ENCODE results near the gene MAGI3. TPM values are rescaled to one million over a fixed set of nuclear protein-coding genes. Genes with fewer than 3 reads are reported as not detected.

MAGI3 gene
- total RNA-seq, 1 experiment from 2014 or later: 27.6 TPM

DNA sequence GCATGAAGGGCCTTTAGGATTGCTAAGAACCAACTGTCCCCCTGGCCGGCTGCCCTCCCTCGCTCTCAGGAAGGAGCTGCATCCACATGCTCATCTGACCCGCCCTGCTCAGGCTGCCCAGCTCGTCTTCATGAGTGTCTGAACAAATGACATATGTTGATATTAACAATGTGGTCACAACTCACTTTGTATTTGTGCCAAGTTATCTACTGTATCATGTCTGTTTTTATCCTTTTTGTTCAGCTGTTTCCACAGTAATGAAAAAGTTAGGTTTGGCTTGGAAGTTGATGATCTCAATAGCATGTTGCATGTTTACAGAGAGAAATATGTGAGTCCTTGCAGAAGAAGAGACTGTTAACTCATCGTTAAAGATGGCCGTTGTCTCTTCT lies 293.8 kb downstream of the MAGI3 start:
- intact Hi-C loops (cut with micrococcal nuclease; ENCODE audit: unreplicated experiment): no loop called here
- Mint-ChIP-seq H3K27me3 (ENCODE audit: insufficient read depth, unreplicated experiment) (no peaks in the 10 kb centered on the region), H3K27ac (ENCODE audit: unreplicated experiment) (no peak overlapping the region), H3K9me3 (ENCODE audit: unreplicated experiment) (no peaks in the 10 kb centered on the region), H3K4me3 (ENCODE audit: unreplicated experiment) (no peak overlapping the region), H3K36me3 (ENCODE audit: insufficient read depth, unreplicated experiment) (peaks cover 46% of the 10 kb centered on the region), H3K4me1 (ENCODE audit: low read depth, unreplicated experiment) (no peaks in the 10 kb centered on the region)
- TF ChIP-seq, protein P1, sequence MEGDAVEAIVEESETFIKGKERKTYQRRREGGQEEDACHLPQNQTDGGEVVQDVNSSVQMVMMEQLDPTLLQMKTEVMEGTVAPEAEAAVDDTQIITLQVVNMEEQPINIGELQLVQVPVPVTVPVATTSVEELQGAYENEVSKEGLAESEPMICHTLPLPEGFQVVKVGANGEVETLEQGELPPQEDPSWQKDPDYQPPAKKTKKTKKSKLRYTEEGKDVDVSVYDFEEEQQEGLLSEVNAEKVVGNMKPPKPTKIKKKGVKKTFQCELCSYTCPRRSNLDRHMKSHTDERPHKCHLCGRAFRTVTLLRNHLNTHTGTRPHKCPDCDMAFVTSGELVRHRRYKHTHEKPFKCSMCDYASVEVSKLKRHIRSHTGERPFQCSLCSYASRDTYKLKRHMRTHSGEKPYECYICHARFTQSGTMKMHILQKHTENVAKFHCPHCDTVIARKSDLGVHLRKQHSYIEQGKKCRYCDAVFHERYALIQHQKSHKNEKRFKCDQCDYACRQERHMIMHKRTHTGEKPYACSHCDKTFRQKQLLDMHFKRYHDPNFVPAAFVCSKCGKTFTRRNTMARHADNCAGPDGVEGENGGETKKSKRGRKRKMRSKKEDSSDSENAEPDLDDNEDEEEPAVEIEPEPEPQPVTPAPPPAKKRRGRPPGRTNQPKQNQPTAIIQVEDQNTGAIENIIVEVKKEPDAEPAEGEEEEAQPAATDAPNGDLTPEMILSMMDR (IDR thresholded peaks at IDR 0.05; ENCODE audit: insufficient read depth in 1 of 2, low read depth in 1 of 2, low read length in 1 of 2, severe bottlenecking in 1 of 2, unreplicated experiment in 1 of 2): no peak
- no peak for DNase-seq
- no peaks in the 10 kb centered on the region for H3K9me3 ChIP-seq
- no peaks in the 10 kb centered on the region for H3K36me3 ChIP-seq (ENCODE audit: control insufficient read depth, insufficient read depth, low read length)
- H3K27me3 ChIP-seq (replicated peaks; ENCODE audit: control insufficient read depth, insufficient read depth, low read length): no peaks in the 10 kb centered on the region
- ChIA-PET POLR2A (no interaction called here), CTCF (no interaction called here)
- no peak overlapping the region for H3K4me3 ChIP-seq (ENCODE audit: low read depth, low read length)
- no peaks in the 10 kb centered on the region for H3K4me1 ChIP-seq
- BruUV-seq (replicated peaks): no TSS peak

DNA sequence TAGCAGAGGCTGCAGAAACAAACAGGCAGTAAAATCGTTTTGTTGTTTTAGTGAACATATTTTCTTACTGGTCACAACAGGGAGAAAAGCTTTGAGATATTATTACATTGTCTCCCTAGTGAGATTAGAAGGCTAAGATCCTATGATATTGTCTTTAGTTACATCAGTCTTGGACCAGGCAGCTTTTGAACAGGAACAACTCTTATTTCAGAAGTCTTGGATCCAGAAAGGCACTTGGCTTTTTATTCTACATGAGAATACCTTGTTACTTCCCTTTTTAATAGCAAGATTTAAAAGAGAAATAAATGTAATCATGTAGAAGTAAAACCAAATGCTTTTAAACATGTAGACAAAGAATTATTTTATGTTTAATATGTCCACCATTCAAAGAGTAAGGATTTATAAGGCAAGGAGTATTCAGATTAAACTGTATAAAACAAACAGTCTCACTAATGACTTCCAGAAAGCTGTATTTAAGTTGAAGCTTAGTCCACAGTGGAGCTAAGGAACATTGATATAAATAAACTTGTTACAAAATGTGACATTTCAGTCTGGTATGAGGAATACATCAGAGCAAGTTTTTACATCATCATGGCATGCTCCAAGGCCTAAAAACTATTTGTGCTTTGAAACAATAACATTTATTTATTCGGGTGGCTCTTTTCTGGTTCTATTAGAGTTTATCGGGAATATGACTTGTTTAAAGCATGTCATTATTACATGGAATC lies 296.7 kb downstream of the MAGI3 start:
- Mint-ChIP-seq H3K4me1 (ENCODE audit: low read depth, unreplicated experiment) (no peaks in the 10 kb centered on the region), H3K27me3 (ENCODE audit: insufficient read depth, unreplicated experiment) (no peaks in the 10 kb centered on the region), H3K36me3 (ENCODE audit: insufficient read depth, unreplicated experiment) (peaks cover 39% of the 10 kb centered on the region), H3K9me3 (ENCODE audit: unreplicated experiment) (peaks cover 10% of the 10 kb centered on the region), H3K27ac (ENCODE audit: unreplicated experiment) (no peak overlapping the region), H3K4me3 (ENCODE audit: unreplicated experiment) (no peak overlapping the region)
- H3K27me3 ChIP-seq (replicated peaks; ENCODE audit: control insufficient read depth, insufficient read depth, low read length): no peaks in the 10 kb centered on the region
- BruUV-seq (replicated peaks): no TSS peak
- no peaks in the 10 kb centered on the region for H3K4me1 ChIP-seq
- TF ChIP-seq, protein P1 (IDR thresholded peaks at IDR 0.05; ENCODE audit: insufficient read depth in 1 of 2, low read depth in 1 of 2, low read length in 1 of 2, severe bottlenecking in 1 of 2, unreplicated experiment in 1 of 2): no peak
- CTCF ChIA-PET: no interaction called here
- no peak for DNase-seq
- no peak overlapping the region for H3K4me3 ChIP-seq (ENCODE audit: low read depth, low read length)
- intact Hi-C loops (cut with micrococcal nuclease; ENCODE audit: unreplicated experiment): no loop called here
- H3K9me3 ChIP-seq: no peaks in the 10 kb centered on the region
- POLR2A ChIA-PET: no interaction called here
- H3K36me3 ChIP-seq (ENCODE audit: control insufficient read depth, insufficient read depth, low read length): no peaks in the 10 kb centered on the region

DNA sequence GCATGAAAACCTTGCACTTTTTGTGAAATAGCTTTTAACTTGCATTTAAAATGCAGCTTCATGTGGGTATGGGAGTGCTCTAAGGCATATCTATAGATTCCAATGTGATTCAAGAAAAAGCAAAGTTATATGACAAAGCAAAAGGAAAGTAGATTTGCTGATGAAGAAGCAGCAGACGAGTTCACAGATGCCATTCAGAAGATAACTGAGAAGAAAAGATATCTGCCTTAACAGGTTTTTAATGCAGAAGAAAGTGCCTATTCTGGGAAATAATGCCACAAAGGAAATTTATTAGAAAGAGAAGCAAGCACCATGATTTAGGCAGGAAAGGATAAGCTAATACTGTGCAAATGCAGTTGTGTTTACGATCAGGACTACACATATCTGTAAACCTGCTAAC lies 300.9 kb downstream of the MAGI3 start:
- Mint-ChIP-seq H3K27ac (ENCODE audit: unreplicated experiment) (no peak overlapping the region), H3K9me3 (ENCODE audit: unreplicated experiment) (peaks cover 44% of the 10 kb centered on the region), H3K4me3 (ENCODE audit: unreplicated experiment) (no peak overlapping the region), H3K27me3 (ENCODE audit: insufficient read depth, unreplicated experiment) (no peaks in the 10 kb centered on the region), H3K36me3 (ENCODE audit: insufficient read depth, unreplicated experiment) (peaks cover 37% of the 10 kb centered on the region), H3K4me1 (ENCODE audit: low read depth, unreplicated experiment) (no peaks in the 10 kb centered on the region)
- TF ChIP-seq, protein P1 (IDR thresholded peaks at IDR 0.05; ENCODE audit: insufficient read depth in 1 of 2, low read depth in 1 of 2, low read length in 1 of 2, severe bottlenecking in 1 of 2, unreplicated experiment in 1 of 2): no peak
- no peak for DNase-seq
- Histone ChIP-seq H3K36me3 (ENCODE audit: control insufficient read depth, insufficient read depth, low read length) (no peaks in the 10 kb centered on the region), H3K9me3 (peaks cover 3% of the 10 kb centered on the region; the same call in 1 of the 2 replicates), H3K4me3 (ENCODE audit: low read depth, low read length) (no peak overlapping the region), H3K4me1 (no peaks in the 10 kb centered on the region), H3K27me3 (replicated peaks; ENCODE audit: control insufficient read depth, insufficient read depth, low read length) (no peaks in the 10 kb centered on the region)
- ChIA-PET POLR2A (no interaction called here), CTCF (no interaction called here)
- no TSS peak for BruUV-seq (replicated peaks)
- intact Hi-C loops (cut with micrococcal nuclease; ENCODE audit: unreplicated experiment): no loop called here
